ENCODE measurements around the gene TEAD1. TPM values are rescaled to one million over a fixed set of nuclear protein-coding genes. Genes with fewer than 3 reads are reported as not detected.

The TEAD1 gene
- total and polyA plus RNA-seq, 10 of the 15 experiments (the other 5 are each of a cell fraction or from before 2014, with no cell fraction given), result 0.01 to 0.59 (median 0.04) TPM; not detected in 6

DNA sequence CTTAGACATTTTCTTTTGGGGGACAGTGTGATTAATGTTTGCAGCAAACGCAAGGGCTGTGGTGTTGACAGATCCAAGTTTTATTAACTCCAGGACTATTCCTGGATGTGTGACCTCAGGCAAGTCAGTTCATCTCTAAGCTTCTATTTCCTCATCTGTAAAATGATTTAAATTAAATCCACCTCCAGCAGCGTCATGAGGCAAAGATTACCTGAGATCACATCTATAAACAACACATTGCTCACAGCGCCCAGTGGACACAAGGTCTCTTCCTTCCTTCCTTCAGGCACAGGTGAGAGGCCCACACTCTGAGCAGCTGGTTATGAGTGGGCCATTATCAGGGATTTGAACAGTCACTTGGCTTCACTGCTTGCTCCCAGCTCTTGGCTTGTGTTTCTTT lies 223.6 kb downstream of the TEAD1 start:
- ATAC-seq, result no peak
- Histone ChIP-seq H3K4me1 (ENCODE audit: control insufficient read depth, insufficient read depth, low read length) (no peaks in the 10 kb centered on the region), H3K9ac (ENCODE audit: control insufficient read depth, insufficient read depth, low read length) (no peak overlapping the region), H4K20me1 (ENCODE audit: control insufficient read depth, insufficient read depth) (no peaks in the 10 kb centered on the region), H3K79me2 (ENCODE audit: control insufficient read depth, insufficient read depth, low read length) (no peaks in the 10 kb centered on the region), H3K27me3 (replicated peaks in 1 of 2; ENCODE audit: control insufficient read depth in 2 of 2, insufficient read depth in 2 of 2, low read length in 1 of 2) (no peaks in the 10 kb centered on the region; a peak in 1 of 4 replicates), H3K27ac (ENCODE audit: control insufficient read depth, insufficient read depth) (no peak overlapping the region), H2AFZ (ENCODE audit: control insufficient read depth, low read depth, low read length) (no peak overlapping the region), H3K9me3 (replicated peaks; ENCODE audit: control insufficient read depth, insufficient read depth, low read length) (no peaks in the 10 kb centered on the region), H3K36me3 (ENCODE audit: control insufficient read depth in 2 of 2, insufficient read depth in 2 of 2, low read length in 1 of 2) (no peaks in the 10 kb centered on the region), H3K4me2 (ENCODE audit: control insufficient read depth, insufficient read depth) (no peak overlapping the region), H3K4me3 (no peak overlapping the region)
- SMC1A ChIA-PET (ENCODE audit: uncharacterized antibody, unreplicated experiment), result interaction anchor here (1.0 kb wide), 1 partner anchor 263 kb away, joined by 3 read pairs; no protein-coding TSS in a partner anchor
- BruUV-seq (replicated peaks), result no TSS peak
- RAD21 ChIA-PET (ENCODE audit: unreplicated experiment), result no interaction called here
- POLR2A ChIA-PET, result no interaction called here
- no peak for DNase-seq (ENCODE audit: low read depth, low spot score)
- no peak for FAIRE-seq
- WGBS (ENCODE audit: insufficient coverage, insufficient replicate concordance, low lambda C conversion rate, missing lambda C conversion rate), result 14% methylated on average over 3 of the region's 3 CpGs
- intact Hi-C loops (cut with micrococcal nuclease; ENCODE audit: unreplicated experiment) (no loop called here), in situ Hi-C loops (cut with MboI) (loop anchor here (10.0 kb wide), 1 partner anchor 483 kb away; no protein-coding TSS in a partner anchor)
- CTCF ChIA-PET, result interaction anchor here (0.8 to 2.1 kb wide), 4 partner anchors 9 to 298 kb away, joined by 3 to 8 read pairs (median 5); no protein-coding TSS in a partner anchor
- TF ChIP-seq CHD1 (IDR thresholded peaks at IDR 0.05; ENCODE audit: low read depth, low read length) (no peak), YY1 (IDR thresholded peaks at IDR 0.05; ENCODE audit: low read depth, low read length) (no peak), LARP7 (IDR thresholded peaks at IDR 0.05) (no peak), BHLHE40 (IDR thresholded peaks at IDR 0.05; ENCODE audit: borderline replicate concordance in 1 of 2, low read depth in 2 of 2, low read length in 1 of 2) (no peak), BCL11A (IDR thresholded peaks at IDR 0.05; ENCODE audit: low read depth, low read length) (no peak)

DNA sequence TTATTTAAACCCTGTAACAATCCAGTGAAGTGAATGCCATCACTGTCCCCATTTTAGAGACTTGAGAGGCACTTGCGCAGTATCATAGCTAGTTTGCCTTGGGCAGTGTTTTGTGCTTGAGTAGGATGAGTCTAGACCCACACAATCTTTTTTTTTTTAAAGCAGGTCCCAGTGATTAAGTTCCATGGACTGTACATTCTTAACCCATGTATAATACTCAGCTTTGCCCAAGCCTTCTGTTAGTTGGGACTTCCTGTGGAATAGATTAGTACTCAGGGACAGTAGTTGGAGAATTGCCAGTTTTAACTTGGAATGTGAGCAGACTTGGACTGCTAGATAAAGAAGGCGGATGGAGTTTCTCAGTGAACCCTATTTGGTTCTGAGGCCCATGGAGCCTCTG lies 226.3 kb downstream of the TEAD1 start:
- no peak for FAIRE-seq
- WGBS (ENCODE audit: insufficient coverage, insufficient replicate concordance, low lambda C conversion rate, missing lambda C conversion rate), result 80% methylated on average over 2 of the region's 2 CpGs
- no peak for DNase-seq (ENCODE audit: low read depth, low spot score)
- Histone ChIP-seq H3K4me3 (no peak overlapping the region), H3K27ac (ENCODE audit: control insufficient read depth, insufficient read depth) (no peak overlapping the region), H3K9ac (ENCODE audit: control insufficient read depth, insufficient read depth, low read length) (no peak overlapping the region), H3K4me2 (ENCODE audit: control insufficient read depth, insufficient read depth) (no peak overlapping the region), H4K20me1 (ENCODE audit: control insufficient read depth, insufficient read depth) (no peaks in the 10 kb centered on the region), H3K4me1 (ENCODE audit: control insufficient read depth, insufficient read depth, low read length) (no peaks in the 10 kb centered on the region), H2AFZ (ENCODE audit: control insufficient read depth, low read depth, low read length) (no peak overlapping the region), H3K9me3 (replicated peaks; ENCODE audit: control insufficient read depth, insufficient read depth, low read length) (no peaks in the 10 kb centered on the region), H3K36me3 (ENCODE audit: control insufficient read depth in 2 of 2, insufficient read depth in 2 of 2, low read length in 1 of 2) (no peaks in the 10 kb centered on the region), H3K27me3 (replicated peaks in 1 of 2; ENCODE audit: control insufficient read depth in 2 of 2, insufficient read depth in 2 of 2, low read length in 1 of 2) (no peaks in the 10 kb centered on the region; a peak in 1 of 4 replicates), H3K79me2 (ENCODE audit: control insufficient read depth, insufficient read depth, low read length) (no peaks in the 10 kb centered on the region)
- in situ Hi-C loops (cut with MboI) (no loop called here), intact Hi-C loops (cut with micrococcal nuclease; ENCODE audit: unreplicated experiment) (no loop called here)
- CTCF ChIA-PET, result interaction anchor here (1.7 to 1.8 kb wide), 2 partner anchors 13 to 569 kb away, joined by 5 to 6 read pairs; no protein-coding TSS in a partner anchor
- BruUV-seq (replicated peaks), result no TSS peak
- RAD21 ChIA-PET (ENCODE audit: unreplicated experiment), result no interaction called here
- POLR2A ChIA-PET, result interaction anchor here (1.2 kb wide), 1 partner anchor 36 kb away, joined by 3 read pairs; no protein-coding TSS in a partner anchor
- SMC1A ChIA-PET (ENCODE audit: uncharacterized antibody, unreplicated experiment), result interaction anchor here (1.2 to 1.9 kb wide), 2 partner anchors 12 to 14 kb away, joined by 3 to 6 read pairs; no protein-coding TSS in a partner anchor
- ATAC-seq, result no peak
- TF ChIP-seq BCL11A (IDR thresholded peaks at IDR 0.05; ENCODE audit: low read depth, low read length) (no peak), MTA3 (IDR thresholded peaks at IDR 0.05; ENCODE audit: borderline replicate concordance, low read length) (no peak), RAD51 (IDR thresholded peaks at IDR 0.05) (no peak), LARP7 (IDR thresholded peaks at IDR 0.05) (no peak), EGR1 (IDR thresholded peaks at IDR 0.05; ENCODE audit: borderline replicate concordance in 1 of 2, low read depth in 2 of 2, low read length in 2 of 2) (no peak), STAT3 (IDR thresholded peaks at IDR 0.05; ENCODE audit: low read depth, low read length) (no peak), CREB1 (IDR thresholded peaks at IDR 0.05; ENCODE audit: low read depth) (no peak), HDAC2 (IDR thresholded peaks at IDR 0.05) (no peak), NFIC (IDR thresholded peaks at IDR 0.05; ENCODE audit: low read depth, low read length) (no peak), ATF7 (IDR thresholded peaks at IDR 0.05; ENCODE audit: low read depth) (no peak), CREM (IDR thresholded peaks at IDR 0.05; ENCODE audit: low read depth) (no peak), EED (IDR thresholded peaks at IDR 0.05; ENCODE audit: low read depth) (no peak), NR2C2 (IDR thresholded peaks at IDR 0.05; ENCODE audit: borderline replicate concordance, control insufficient read depth, insufficient read length, low read depth) (no peak)
- TF ChIP-seq, protein P1, sequence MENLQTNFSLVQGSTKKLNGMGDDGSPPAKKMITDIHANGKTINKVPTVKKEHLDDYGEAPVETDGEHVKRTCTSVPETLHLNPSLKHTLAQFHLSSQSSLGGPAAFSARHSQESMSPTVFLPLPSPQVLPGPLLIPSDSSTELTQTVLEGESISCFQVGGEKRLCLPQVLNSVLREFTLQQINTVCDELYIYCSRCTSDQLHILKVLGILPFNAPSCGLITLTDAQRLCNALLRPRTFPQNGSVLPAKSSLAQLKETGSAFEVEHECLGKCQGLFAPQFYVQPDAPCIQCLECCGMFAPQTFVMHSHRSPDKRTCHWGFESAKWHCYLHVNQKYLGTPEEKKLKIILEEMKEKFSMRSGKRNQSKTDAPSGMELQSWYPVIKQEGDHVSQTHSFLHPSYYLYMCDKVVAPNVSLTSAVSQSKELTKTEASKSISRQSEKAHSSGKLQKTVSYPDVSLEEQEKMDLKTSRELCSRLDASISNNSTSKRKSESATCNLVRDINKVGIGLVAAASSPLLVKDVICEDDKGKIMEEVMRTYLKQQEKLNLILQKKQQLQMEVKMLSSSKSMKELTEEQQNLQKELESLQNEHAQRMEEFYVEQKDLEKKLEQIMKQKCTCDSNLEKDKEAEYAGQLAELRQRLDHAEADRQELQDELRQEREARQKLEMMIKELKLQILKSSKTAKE (IDR thresholded peaks at IDR 0.05; ENCODE audit: low read depth, poor library complexity, severe bottlenecking), result no peak
